Heart left ventricle (tissue), 13 donors: ENCODE data around the gene MYO7B.

Source experiments
- CTCF ChIP-seq, 12 donors: fragments of 200-600 bp; sonication (generic) in 4 of 12; IDR thresholded peaks; one replicate each; pipeline versions ENCODE4 v1.5.0 to v1.8.0; 2018 to 2022; ENCODE audit warnings: antibody characterized with exemption in 12 of 12, mild to moderate bottlenecking in 5 of 12
- POLR2A ChIP-seq, 2 donors: fragments of 450-650 bp; IDR thresholded peaks; one replicate each; pipeline ENCODE4 v1.6.1; 2017; ENCODE audit warnings: antibody characterized with exemption in 2 of 2, mild to moderate bottlenecking in 2 of 2, moderate library complexity in 2 of 2
- donor health status: ischemic (EF 13 %, LVEDD 7.1; RV severe dilation, severe dysfunction).
- donor health status: DM: no; HTN: yes; CAD: no.
- donor health status: DM: no; HTN: no; CAD: no.
- donor health status: ischemic (EF 25% LVEDD 6.9; RV normal size, moderate dysfunction).
- donor health status: ischemic (EF 25% LVEDD 5.7; RV mildly dilated, moderate dysfunction).
- donor health status: ischemic (EF 35%, LVEDD 5.7; RV mildly dilated, moderate dysfunction).
- donor health status: nonischemic (EF 11% LVEDD 7.7; RV severe dilation, severe dysfunction).
- donor health status: DM: yes; HTN: yes; CAD: no.
- donor health status: PGD.
- donor health status: ischemic (EF 29% LVEDD 5.4; RV normal size, mild dysfunction).
- donor health status: nonischemic (EF 23%, LVEDD 6.1; RV moderate dilation, normal function).

GRCh38 chr2:127577973-127578372 is 42.5 kb downstream of the MYO7B start:
- TF ChIP-seq POLR2A (IDR thresholded peaks at IDR 0.05) (no peak), CTCF (IDR thresholded peaks at IDR 0.05) (no peak)
